ENCODE results near the gene P4HA2. TPM values are rescaled to one million over a fixed set of nuclear protein-coding genes. Genes with fewer than 3 reads are reported as not detected.

P4HA2 gene
- total and polyA plus RNA-seq, 9 of the 15 experiments (the other 6 are each of a cell fraction or from before 2014, with no cell fraction given) = 9.6 to 50.0 (median 12.7) TPM

- TF ChIP-seq ZNF318 (IDR thresholded peaks at IDR 0.05; ENCODE audit: borderline replicate concordance in 1 of 2, low read depth in 1 of 2) = no peak
- TF ChIP-seq ZNF639 (CRISPR knock-in tag; conservative IDR thresholded peaks at IDR 0.05 in 1 of 2, IDR thresholded peaks at IDR 0.05 in 1 of 2) = no peak
- no peak for TF ChIP-seq RNF2 (IDR thresholded peaks at IDR 0.05)
- no peak for TF ChIP-seq CREB3 (tag; conservative IDR thresholded peaks at IDR 0.05; ENCODE audit: low read depth)
- no peak for TF ChIP-seq DACH1 (IDR thresholded peaks at IDR 0.05; ENCODE audit: partially characterized antibody)
Measured at GRCh38 chr5:132202711-132203463, 24.8 kb downstream of the P4HA2 start (continued).

All from K562 (cell line).